AG04450 (cell line): ENCODE results near the gene LIX1L. TPM values are rescaled to one million over a fixed set of nuclear protein-coding genes. Genes with fewer than 3 reads are reported as not detected.

Experiments
- CTCF ChIA-PET: fragments of 300-600, 350-600 bp; formaldehyde crosslinking; extraction: SDS; loops from one replicate; lab custom pipeline; 2022; ENCODE audit warnings: antibody characterized with exemption, inconsistent platforms; lab: Charles Lee
- POLR2A ChIA-PET: fragments of 350-600 bp; formaldehyde crosslinking; extraction: SDS; loops from one replicate; lab custom pipeline; 2021; ENCODE audit warnings: antibody characterized with exemption, inconsistent platforms; lab: Yijun Ruan, JAX
- DNase-seq: peaks from one replicate; pipeline ENCODE4 v3.0.0-alpha.2; 2011; ENCODE audit warnings: low read depth, low spot score
- H3K27ac ChIP-seq: one replicate; pipeline ENCODE4 v1.5.1; 2012; ENCODE audit warnings: low read depth, low read length, control low read depth
- H3K27me3 ChIP-seq: one replicate; pipeline ENCODE4 v1.6.0; 2012; ENCODE audit warnings: low read length; ENCODE audit not compliant: control insufficient read depth, insufficient read depth
- H3K4me3 ChIP-seq: 2 replicates; pipeline ENCODE4 v1.5.1; 2011; ENCODE audit warnings: mild to moderate bottlenecking, low read depth, low read length, control low read depth
- H3K9me3 ChIP-seq: 2 replicates; pipeline ENCODE4 v1.5.1; 2012; ENCODE audit warnings: low read length; ENCODE audit not compliant: control insufficient read depth, insufficient read depth
- polyA plus RNA-seq: library from polyadenylated mRNA; depleted of rRNA; stranded (reverse); fragments of >200 nt; gene quantifications from 2 replicates; pipeline ENCODE4 v1.2.3, GENCODE V29; 2011
- TF ChIP-seq, protein P1 (sequence below): IDR thresholded peaks from 2 replicates; pipeline ENCODE4 v1.5.1; 2011; ENCODE audit warnings: low read depth, low read length, control low read depth, inconsistent platforms

Gene LIX1L
- polyA plus RNA-seq, 1 experiment, result 47.2 TPM

DNA sequence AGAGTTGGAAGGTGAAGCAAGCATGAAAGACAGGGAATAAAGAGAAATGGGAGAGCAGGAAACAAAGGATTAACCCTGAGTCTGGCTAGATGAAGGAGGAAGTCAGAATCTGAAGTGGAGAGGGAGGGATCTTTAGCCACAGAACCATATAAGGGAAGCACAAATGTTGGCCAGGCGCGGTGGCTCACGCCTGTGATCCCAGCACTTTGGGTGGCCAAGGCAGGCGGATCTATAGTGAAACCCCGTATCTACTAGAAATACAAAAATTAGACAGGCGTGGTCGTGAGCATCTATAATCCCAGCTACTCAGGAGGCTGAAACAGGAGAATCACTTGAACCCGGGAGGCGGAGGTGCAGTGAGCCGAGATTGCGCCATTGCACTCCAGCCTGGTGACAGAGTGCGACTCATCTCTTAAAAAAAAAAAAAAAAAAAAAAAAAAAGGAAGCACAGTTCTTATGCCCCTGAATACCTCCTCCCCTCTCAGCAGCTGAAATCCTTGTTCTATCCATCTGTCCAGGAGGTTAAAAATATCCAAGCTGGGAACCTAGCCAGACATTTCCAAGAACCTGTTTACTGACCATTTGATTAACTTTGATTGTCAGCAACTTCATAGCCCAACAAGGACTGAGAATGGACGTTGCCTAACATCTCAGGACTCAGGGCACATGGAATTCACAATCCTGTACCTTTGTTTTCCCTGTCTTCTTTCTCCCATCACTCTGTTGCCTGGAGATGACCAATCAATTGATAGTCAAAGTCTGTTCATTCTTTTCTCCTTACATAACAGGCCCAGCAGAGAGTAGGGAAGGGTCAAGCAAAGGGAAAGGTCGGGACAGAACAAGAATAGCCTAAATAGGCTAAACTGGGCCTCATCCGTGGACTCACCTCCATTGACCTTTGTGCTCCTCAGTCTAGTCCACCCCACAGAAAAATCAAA, 28.0 kb upstream of the LIX1L start:
- DNase-seq, result no peak
- H3K27me3 ChIP-seq, result no peaks in the 10 kb centered on the region
- no peaks in the 10 kb centered on the region for H3K9me3 ChIP-seq
- H3K4me3 ChIP-seq, result no peak overlapping the region
- peak overlapping the region; percentile 77 for H3K27ac ChIP-seq
- POLR2A ChIA-PET, result no interaction called here
- TF ChIP-seq, protein P1, sequence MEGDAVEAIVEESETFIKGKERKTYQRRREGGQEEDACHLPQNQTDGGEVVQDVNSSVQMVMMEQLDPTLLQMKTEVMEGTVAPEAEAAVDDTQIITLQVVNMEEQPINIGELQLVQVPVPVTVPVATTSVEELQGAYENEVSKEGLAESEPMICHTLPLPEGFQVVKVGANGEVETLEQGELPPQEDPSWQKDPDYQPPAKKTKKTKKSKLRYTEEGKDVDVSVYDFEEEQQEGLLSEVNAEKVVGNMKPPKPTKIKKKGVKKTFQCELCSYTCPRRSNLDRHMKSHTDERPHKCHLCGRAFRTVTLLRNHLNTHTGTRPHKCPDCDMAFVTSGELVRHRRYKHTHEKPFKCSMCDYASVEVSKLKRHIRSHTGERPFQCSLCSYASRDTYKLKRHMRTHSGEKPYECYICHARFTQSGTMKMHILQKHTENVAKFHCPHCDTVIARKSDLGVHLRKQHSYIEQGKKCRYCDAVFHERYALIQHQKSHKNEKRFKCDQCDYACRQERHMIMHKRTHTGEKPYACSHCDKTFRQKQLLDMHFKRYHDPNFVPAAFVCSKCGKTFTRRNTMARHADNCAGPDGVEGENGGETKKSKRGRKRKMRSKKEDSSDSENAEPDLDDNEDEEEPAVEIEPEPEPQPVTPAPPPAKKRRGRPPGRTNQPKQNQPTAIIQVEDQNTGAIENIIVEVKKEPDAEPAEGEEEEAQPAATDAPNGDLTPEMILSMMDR, result no peak
- CTCF ChIA-PET, result interaction anchor here (0.6 to 2.3 kb wide), 3 partner anchors 8 to 46 kb away, joined by 3 to 7 read pairs (median 6); no protein-coding TSS in a partner anchor

DNA sequence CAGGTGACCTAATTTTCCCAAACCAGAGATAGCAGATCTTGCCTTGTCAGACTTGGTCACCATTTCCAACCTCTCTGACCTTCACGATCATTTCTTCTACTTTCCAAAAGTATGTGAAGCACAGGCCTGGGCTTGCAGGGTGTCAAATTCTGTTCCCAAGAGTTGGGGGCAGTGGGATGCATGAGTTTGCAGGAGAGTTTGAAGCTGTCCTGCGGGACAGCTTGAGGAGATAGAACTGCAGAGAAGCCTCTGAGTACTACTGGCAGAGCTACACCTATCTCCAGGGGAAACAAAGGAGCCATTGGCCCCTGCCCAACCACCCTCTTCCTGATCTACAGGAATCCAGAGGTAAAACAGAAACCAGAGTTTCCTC, 27.3 kb upstream of the LIX1L start:
- ChIA-PET POLR2A (no interaction called here), CTCF (interaction anchor here (1.3 kb wide), 1 partner anchor 58 kb away, joined by 3 read pairs; no protein-coding TSS in a partner anchor)
- H3K4me3 ChIP-seq, result no peak overlapping the region
- no peak for DNase-seq
- TF ChIP-seq, protein P1, result no peak
- no peaks in the 10 kb centered on the region for H3K9me3 ChIP-seq
- peak overlapping the region; percentile 77 for H3K27ac ChIP-seq
- H3K27me3 ChIP-seq, result no peaks in the 10 kb centered on the region

DNA sequence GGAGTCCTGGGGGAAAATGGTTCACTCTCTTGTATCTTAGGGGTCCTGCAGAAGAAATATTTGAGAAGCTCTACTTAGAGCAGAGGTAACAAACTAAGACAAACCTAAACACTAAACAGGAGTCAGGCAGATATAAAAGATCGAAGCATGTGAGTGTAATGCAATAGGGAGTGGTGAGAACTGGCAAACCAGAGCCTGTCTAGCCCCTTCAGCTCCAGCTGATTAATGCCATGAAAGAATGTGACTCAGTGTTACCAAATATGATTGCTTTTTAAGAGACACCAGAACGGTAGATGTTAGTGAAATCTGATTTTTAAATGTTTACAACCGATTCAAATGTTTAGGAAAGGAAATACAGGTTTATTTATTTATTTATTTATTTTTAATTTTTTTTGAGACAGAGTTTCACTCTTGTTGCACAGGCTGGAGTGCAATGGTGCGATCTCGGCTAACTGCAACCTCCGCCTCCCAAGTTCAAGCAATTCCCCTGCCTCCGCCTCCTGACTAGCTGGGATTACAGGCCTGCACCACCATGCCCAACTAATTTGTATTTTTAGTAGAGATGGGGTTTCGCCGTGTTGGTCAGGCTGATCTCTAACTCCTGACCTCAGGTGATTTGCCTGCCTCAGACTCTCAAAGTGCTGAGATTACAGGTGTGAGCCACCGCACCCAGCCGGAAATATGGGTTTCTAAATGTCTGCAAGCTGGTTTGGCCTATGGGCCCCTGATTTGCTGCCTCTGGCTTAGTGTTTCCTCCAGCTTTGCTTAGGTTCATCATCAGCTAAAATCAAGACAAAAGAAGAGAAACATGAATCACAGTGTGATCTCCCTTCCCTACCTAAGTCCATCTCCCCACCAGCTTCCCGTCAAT, 26.4 kb upstream of the LIX1L start:
- DNase-seq, result no peak
- Histone ChIP-seq H3K27me3 (no peaks in the 10 kb centered on the region), H3K9me3 (no peaks in the 10 kb centered on the region), H3K27ac (no peak overlapping the region), H3K4me3 (no peak overlapping the region)
- POLR2A ChIA-PET, result no interaction called here
- CTCF ChIA-PET, result interaction anchor here (0.6 to 1.3 kb wide), 2 partner anchors 57 to 139 kb away, joined by 3 to 8 read pairs; partner anchors contain the start of gene NUDT17
- TF ChIP-seq, protein P1, result no peak

DNA sequence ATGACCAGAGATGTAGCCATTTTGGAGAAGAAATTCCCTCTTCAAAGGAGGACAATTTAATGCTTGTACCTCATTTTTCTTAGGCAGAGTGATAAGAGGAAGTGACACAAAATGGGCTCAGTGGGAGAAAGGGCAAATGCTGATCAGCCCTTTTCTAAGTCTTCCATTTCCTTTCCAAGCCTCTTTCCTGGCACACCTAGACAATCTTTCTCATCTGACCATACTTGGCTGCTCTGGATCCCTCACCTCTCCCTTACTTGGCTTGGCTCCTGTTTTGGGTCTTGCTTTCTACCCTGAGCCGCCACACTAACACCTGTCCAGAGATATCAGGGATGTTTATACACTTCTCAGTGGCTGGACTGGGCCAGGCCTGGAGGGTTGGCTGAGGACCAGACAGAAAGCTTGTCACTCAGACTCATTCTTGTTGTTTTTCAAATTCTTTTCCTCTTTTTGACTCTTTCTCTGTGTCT, 25.4 kb upstream of the LIX1L start:
- H3K27me3 ChIP-seq, result no peaks in the 10 kb centered on the region
- ChIA-PET CTCF (no interaction called here), POLR2A (no interaction called here)
- TF ChIP-seq, protein P1, result no peak
- H3K9me3 ChIP-seq, result no peaks in the 10 kb centered on the region
- no peak for DNase-seq
- H3K4me3 ChIP-seq, result no peak overlapping the region
- no peak overlapping the region for H3K27ac ChIP-seq
